DMS 273 (cell line): Measurements from ENCODE around the gene PRR22.
A peak's percentile ranks its signal among the peaks of the same experiment; 100 is the strongest.
"Not testable (repeated sequence)": the region's sequence is repeated elsewhere in the genome, so short reads cannot be mapped to it uniquely, and the experiment has no call there.

Experiments used
- DNase-seq: peaks from one replicate; lab custom pipeline; 2025; ENCODE audit not compliant: unreplicated experiment; lab: John Stamatoyannopoulos, UW

The PRR22 gene

GRCh38 chr19:5792224-5792623 lies 7.7 kb upstream of the PRR22 start:
- DNase-seq: no peak

DNA sequence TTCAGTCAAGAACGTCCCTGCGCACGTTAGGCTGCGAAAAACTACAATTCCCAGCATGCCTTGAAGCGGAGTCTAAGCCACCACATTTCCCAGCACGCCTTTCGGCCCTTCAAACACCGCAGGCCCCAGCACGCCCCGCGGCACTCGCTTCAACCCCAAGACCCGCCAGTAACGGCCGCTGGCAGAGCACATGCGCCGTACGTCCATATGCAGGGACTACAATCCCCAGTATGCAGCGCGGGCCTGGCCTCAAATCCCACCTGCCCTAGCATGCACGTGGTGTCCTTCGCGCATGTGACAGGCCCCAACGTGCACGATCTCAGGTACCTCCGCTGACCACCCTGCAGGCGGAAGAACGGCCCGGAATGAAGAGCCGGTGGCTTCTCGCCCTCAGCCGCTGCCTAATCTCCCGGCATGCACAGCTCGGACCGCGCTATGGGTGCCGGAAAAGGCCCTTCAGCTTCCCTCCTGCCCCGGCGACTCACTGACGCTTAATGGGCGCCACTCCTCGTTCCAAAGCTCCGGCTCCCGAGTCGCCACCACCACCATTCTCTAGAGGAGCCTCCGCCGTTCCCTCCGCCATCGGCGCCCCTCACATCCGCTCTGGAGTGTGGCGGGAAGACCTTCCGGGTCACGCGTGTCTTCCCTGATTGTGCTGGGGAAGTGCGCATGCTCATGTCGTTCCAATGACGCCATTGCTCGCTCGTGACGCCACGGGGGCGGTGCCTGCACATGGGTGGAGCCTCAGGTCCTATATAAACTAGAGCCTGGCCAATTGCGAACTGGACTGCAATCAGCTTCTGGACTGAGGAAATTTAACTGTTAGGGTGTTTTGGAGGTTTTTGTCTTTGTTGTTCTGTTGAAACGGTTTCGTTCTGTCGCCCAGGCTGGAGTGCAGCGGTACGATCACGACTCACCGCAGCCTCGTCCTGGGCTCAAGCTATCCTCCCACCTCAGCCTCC lies 6.3 kb upstream of the PRR22 start, which contains the start of gene DUS3L:
Gene DUS3L (minus strand): TSS at position 605 of the 962 bp plus-strand sequence. CDS start 22 bp downstream, at position 583.
- peak; percentile 99 for DNase-seq

DNA sequence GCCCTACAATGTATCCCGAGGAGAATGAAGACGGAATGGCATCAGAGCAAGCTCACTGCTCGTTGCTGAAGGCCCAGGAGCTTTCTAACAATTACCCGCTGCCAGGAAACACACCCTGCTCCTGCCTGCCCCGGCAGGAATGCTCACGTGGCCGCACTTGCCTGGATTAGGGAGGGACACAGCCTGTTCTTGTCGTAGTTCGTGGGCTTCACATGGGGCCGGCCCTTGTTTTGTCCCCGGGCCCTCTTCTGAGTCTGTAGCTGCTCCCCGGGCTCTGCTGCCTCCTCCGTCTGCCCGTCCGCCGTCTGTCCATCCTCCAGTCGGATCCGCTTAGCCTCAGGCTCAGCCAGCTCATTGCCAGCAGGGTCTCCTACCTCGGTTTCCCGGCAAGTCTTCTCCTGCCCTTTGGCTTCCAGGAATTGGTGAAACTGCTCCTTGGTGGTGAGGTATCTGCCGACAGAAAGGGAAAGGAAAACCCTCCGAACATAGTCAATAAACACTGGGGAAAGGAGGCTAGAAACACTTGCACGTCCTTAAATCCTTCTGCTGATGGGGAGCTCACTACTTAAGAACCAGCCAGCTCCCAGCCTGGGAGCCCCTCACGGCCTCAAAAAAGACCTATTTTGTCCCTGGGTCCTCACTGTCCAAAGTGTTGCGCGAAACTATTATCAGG lies 5.5 kb upstream of the PRR22 start:
- no peak for DNase-seq

GRCh38 chr19:5789351-5789761 lies 4.8 kb upstream of the PRR22 start:
- DNase-seq: no peak

DNA sequence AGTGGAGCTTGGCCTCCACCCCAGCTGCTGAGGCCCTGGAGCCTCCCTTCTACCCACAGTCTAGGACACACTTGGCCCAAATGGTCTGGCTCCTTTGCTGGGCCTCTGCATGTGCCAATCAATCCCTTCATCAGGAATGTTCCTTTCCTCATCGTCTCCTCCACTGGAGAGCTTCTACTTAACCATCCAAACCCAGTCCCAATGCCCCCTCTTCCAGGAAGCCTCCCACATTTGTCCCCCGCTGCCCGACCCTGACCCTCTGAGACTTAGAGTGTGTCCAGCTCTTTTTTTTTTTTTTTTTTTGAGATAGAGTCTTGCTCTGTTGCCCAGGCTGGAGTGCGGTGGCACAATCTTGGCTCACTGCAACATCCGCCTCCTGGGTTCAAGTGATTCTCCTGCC lies 3.9 kb upstream of the PRR22 start:
- DNase-seq: no peak

- DNase-seq: no peak
These were observed 3.0 kb upstream of the PRR22 start for GRCh38 chr19:5787409-5788182.

DNA sequence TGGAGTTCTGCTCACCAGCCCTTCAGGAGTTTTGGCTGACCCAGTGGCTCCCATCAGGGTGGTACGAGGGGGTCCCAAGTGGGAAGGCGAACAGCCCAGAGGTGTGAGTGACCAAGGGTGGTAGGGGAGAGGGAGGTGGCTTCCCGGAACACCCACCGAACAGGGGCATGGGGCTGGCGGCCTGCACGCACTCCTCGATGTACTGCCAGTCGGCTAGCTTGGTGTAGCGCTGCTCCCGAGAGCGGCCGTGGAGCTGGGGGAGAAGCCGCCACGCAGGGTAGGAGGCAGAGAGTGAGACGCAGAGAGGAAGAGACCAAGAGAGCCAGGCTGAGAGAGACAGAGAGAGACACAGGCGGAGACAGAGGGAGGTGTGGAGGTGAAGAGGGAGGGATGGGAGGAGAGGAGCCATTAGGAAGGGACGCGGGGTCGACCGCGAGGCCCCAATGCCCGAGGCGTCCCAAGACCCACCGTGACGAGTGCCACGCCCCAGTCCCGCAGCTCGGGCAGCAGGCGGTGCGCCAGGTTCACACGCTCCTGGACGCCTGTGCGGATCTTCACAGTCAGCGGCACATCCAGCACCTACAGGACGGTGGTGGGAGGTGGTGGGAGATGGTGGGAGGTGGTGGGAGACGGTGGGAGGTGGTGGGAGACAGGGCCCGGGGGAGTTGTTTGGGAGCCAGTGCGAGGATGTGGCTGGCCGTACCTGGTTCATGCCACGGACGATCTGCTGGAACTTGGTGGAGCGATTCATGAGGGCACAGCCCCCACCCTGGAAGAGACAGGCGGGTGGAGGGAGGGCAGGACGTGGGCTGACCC lies 2.3 kb upstream of the PRR22 start:
- DNase-seq: no peak

- no peak for DNase-seq
These were observed 877 bp upstream of the PRR22 start for GRCh38 chr19:5785423-5785822.

DNA sequence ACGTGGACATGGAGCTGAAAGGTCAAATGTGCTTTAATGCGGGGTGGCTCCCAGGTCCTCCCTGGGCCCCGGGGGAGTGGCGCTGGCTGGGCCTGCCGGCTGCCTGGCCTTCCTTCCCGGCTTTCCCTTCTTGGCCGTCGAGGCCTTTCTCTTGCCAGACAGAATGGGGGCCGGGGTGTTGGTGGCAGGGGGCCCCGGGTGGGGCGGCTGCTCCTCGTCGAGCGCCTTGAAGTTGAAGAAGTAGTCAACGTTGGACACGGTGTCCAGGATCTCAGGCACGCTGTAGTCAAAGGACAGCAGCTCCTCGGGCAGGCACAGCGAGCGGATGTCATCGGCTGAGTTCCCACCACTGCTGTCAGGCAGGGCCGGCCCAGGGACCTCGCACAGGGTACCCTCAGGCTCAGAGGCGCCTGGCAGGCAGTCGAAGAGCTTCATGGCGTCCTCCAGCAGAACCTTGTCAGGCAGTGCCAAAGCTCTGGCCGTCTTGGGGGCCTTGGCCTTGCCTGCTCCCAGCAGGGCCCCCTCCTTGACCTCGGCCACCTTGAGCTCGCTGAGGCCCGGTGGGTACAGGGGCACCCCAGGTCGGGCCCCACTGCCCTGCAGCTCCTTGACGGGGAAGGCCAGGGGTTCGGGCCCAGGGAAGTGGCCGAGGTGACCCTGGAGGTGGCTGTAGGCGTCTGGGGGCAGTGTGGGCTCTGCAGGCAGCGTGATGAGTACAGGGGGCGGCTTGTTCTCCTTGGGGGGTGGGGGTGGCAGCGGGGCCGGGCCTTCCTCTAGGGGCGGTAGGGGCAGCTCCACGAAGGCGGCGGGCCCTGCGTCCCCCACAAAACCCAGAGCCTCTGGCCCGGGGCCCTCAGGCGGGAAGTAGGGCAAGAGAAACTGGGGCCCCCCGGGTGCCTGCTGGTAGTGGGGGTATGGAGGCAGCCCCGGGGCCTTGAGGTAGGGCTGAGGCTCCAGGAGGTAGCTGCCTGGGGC lies 1.3 kb downstream of the PRR22 start:
- no peak for DNase-seq

- no peak for DNase-seq
These were observed 2.2 kb downstream of the PRR22 start for GRCh38 chr19:5782322-5782721.

GRCh38 chr19:5780916-5781315 lies 3.6 kb downstream of the PRR22 start:
- DNase-seq: not testable (repeated sequence)

- no peak for DNase-seq
These were observed 6.1 kb downstream of the PRR22 start for GRCh38 chr19:5778402-5778801.

DNA sequence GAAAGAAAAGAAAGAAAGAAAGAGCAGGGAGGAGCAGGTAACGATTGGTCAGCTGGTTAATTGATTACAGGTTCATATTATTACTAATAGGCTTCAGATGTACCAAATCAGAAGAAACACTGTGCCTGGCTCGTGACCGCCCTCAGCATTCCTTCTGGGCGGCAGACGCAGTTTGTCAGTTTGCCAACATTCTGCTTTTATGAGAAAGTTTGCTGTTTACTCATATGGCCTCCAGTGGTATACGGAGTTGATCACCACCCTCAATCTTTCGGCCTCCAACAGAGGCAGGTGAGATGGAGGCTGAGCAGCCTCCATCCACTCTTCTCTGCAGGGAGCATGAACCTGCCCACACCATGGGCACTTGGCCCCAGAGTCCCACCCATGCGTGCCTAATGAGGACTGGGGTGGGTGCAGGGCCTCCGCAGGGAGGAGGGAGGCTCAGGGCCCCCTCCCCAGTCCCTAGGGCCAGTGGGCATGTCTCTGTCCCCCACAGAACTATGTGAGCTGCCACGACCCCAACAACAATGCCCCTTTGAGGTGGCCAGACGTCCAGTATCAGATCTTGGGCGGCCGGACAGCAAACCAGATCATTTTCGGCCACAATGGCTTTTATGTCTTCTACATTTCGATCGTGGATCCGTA lies 8.8 kb downstream of the PRR22 start:
- DNase-seq: no peak

GRCh38 chr19:5774921-5775320 lies 9.6 kb downstream of the PRR22 start:
- no peak for DNase-seq

- DNase-seq: no peak
These were observed 11.3 kb downstream of the PRR22 start for GRCh38 chr19:5773276-5773675.

GRCh38 chr19:5772416-5772815 lies 12.1 kb downstream of the PRR22 start:
- DNase-seq: no peak

DNA sequence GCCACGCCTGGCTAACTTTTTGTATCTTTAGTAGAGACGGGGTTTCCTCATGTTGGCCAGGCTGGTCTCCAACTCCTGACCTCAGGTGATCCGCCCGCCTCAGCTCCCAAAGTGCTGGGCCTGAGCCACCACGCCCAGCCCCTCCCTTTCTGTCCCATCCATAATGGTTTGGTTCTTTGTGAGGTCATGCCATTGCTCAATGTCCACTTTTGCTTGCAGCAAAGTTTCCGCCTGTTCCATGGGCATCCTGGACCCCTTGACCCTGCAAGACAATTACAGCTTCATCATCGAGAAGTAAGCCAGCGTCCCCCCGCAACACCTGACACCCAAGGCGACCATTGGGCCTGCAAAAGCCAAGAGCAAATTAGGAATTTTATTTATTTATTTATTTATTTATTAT lies 16.6 kb downstream of the PRR22 start:
- no peak for DNase-seq

DNA sequence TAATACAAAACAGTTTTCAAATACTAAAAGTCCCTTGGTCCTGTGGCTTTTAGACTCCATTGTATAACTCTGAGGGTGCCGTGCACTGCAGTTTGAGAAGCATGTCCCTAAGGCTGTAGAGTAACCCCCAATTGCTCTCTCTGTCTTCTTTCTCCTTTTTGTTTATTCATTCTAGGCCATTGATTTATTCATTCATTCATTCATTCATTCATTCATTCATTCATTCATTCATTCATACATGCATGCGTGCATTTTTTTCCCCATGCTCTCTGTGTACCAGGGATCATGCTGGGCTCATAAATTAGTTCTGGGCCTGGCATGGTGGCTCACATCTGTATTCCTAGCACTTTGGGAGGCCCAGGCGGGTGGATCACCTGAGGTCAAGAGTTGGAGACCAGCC lies 19.3 kb downstream of the PRR22 start:
- DNase-seq: no peak
